GM06990 (cell line): ENCODE results near the gene BPGM.

ENCODE experiments used
- DNase-seq: peaks from one replicate; pipeline ENCODE4 v3.0.0-alpha.2; 2011; ENCODE audit not compliant: insufficient read length; ENCODE audit errors: extremely low read depth
- H3K27me3 ChIP-seq: replicated peaks from 2 replicates; pipeline ENCODE4 v1.6.0; 2011; ENCODE audit warnings: low read length; ENCODE audit not compliant: control insufficient read depth, insufficient read depth
- H3K36me3 ChIP-seq: 2 replicates; pipeline ENCODE4 v1.5.1; 2011; ENCODE audit warnings: low read length; ENCODE audit not compliant: control insufficient read depth, insufficient read depth
- H3K4me3 ChIP-seq: replicated peaks from 2 replicates; pipeline ENCODE4 v1.5.1; 2011; ENCODE audit warnings: low read depth, mild to moderate bottlenecking, control low read depth, low read length
- TF ChIP-seq, protein P1 (sequence below): IDR thresholded peaks from 2 replicates; pipeline ENCODE4 v1.5.1; 2011; ENCODE audit warnings: low read length, control low read depth, mild to moderate bottlenecking, inconsistent platforms; ENCODE audit not compliant: insufficient read depth, poor library complexity, severe bottlenecking

The BPGM gene

DNA sequence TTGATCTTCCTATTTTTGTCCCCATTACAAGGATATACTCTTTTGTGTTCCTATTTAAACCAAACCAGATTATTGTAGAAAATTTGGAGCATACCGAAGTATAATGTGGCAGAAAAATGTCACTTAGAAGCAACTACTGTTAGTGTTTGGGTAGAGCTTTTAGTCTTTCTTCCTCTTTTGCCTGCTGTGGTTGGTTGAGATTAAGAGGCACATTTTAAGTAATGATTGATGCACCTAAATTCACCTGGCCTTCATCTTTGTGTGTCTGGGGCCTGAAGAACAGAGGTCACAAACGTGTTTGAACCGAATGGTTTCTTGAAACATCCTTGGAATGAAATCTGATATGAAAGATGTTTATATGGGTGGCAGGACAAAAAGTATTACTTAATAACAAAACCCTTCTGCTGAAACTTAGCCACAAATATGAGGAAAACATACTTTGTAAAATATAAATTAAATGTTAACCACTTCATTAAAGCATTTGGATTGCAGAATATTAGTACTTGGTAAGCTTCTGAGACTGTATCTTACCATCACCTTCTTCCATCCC lies 2.6 kb downstream of the BPGM start:
- H3K27me3 ChIP-seq = no peaks in the 10 kb centered on the region
- no peak overlapping the region for H3K4me3 ChIP-seq
- TF ChIP-seq, protein P1, sequence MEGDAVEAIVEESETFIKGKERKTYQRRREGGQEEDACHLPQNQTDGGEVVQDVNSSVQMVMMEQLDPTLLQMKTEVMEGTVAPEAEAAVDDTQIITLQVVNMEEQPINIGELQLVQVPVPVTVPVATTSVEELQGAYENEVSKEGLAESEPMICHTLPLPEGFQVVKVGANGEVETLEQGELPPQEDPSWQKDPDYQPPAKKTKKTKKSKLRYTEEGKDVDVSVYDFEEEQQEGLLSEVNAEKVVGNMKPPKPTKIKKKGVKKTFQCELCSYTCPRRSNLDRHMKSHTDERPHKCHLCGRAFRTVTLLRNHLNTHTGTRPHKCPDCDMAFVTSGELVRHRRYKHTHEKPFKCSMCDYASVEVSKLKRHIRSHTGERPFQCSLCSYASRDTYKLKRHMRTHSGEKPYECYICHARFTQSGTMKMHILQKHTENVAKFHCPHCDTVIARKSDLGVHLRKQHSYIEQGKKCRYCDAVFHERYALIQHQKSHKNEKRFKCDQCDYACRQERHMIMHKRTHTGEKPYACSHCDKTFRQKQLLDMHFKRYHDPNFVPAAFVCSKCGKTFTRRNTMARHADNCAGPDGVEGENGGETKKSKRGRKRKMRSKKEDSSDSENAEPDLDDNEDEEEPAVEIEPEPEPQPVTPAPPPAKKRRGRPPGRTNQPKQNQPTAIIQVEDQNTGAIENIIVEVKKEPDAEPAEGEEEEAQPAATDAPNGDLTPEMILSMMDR = no peak
- no peak for DNase-seq
- no peaks in the 10 kb centered on the region for H3K36me3 ChIP-seq

- Histone ChIP-seq H3K27me3 (no peaks in the 10 kb centered on the region), H3K4me3 (no peak overlapping the region), H3K36me3 (no peaks in the 10 kb centered on the region)
- TF ChIP-seq, protein P1 = no peak
- DNase-seq = no peak
Measured at GRCh38 chr7:134651991-134652390, 5.3 kb downstream of the BPGM start.

GRCh38 chr7:134654104-134654775 lies 7.6 kb downstream of the BPGM start:
- Histone ChIP-seq H3K4me3 (no peak overlapping the region), H3K36me3 (no peaks in the 10 kb centered on the region), H3K27me3 (no peaks in the 10 kb centered on the region)
- no peak for DNase-seq
- TF ChIP-seq, protein P1 = no peak

DNA sequence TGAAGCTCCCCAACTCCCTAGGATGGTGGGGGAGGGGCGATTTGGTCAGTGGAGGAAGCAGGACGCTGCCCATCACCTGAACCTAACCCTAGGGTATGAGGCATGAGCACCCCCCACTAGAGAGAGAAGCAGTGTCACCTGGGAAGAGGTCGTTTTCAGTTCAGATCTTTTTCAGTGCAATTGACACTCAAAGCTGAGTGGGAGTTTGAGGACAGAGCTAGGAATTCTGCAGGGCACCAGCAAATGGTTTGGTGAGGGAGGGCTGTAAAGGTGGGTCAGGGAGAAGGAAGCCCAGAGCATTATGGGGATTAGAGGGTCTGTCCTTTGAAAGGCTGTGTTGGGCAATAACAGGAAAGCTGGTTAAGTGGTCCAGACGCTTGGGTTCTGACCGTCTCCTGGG lies 10.9 kb downstream of the BPGM start:
- H3K36me3 ChIP-seq = no peaks in the 10 kb centered on the region
- no peaks in the 10 kb centered on the region for H3K27me3 ChIP-seq
- no peak for DNase-seq
- TF ChIP-seq, protein P1 = no peak
- no peak overlapping the region for H3K4me3 ChIP-seq

GRCh38 chr7:134660242-134660785 lies 13.7 kb downstream of the BPGM start:
- Histone ChIP-seq H3K36me3 (no peaks in the 10 kb centered on the region), H3K4me3 (no peak overlapping the region), H3K27me3 (no peaks in the 10 kb centered on the region)
- DNase-seq = no peak
- TF ChIP-seq, protein P1 = no peak

DNA sequence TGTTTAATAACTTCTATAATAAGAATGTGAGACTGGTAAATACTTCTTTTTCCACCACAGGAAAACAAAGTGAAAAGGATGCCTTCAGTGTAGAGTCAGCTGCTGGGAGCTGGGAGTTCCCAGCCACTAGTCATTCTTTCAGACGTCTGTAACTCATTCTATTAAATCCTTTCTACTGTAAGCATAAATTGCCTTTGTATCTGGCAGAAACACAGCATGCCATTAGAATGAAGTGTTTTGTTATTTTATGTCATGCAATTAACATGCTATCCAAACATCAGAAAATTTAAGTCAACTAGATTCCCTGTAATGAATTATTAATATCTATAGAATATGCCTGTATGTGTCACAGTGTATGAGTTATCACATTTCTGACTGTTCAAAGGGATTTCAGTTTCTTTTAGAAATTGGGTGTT lies 14.3 kb downstream of the BPGM start:
- H3K27me3 ChIP-seq = no peaks in the 10 kb centered on the region
- TF ChIP-seq, protein P1 = no peak
- no peak overlapping the region for H3K4me3 ChIP-seq
- H3K36me3 ChIP-seq = no peaks in the 10 kb centered on the region
- no peak for DNase-seq
